GM23338 (cell line): ENCODE measurements around the gene GGA1. TPM values are rescaled to one million over a fixed set of nuclear protein-coding genes. Genes with fewer than 3 reads are reported as not detected.

Source experiments
- ATAC-seq: fragments of 200-7000 bp; cut with Tn5 transposase; 3 replicates; pipeline ENCODE4 v1.9.1; 2020
- DNase-seq: peaks from one replicate; pipeline ENCODE4 v3.0.0-alpha.2; 2015; ENCODE audit warnings: low spot score
- H2AFZ ChIP-seq: fragments of 200-600 bp; sonication (generic); 2 replicates; pipeline ENCODE4 v1.8.0; 2016; ENCODE audit warnings: antibody characterized with exemption, mild to moderate bottlenecking, moderate library complexity
- H3F3A ChIP-seq: fragments of 200-600 bp; sonication (generic); replicated peaks from 2 replicates; pipeline ENCODE4 v1.8.0; 2017; ENCODE audit warnings: antibody characterized with exemption, mixed run types, low read depth
- H3K27ac ChIP-seq: fragments of 200-600 bp; sonication (generic); 2 replicates; pipeline ENCODE4 v1.6.1; 2016; ENCODE audit warnings: low read depth
- H3K27me3 ChIP-seq: fragments of 200-600 bp; sonication (generic); 2 replicates; pipeline ENCODE4 v1.8.0; 2016; ENCODE audit warnings: mild to moderate bottlenecking, mixed run types, moderate library complexity; ENCODE audit not compliant: insufficient read depth
- H3K36me3 ChIP-seq: fragments of 200-600 bp; sonication (generic); 2 replicates; pipeline ENCODE4 v1.8.0; 2016; ENCODE audit warnings: mild to moderate bottlenecking; ENCODE audit not compliant: insufficient read depth
- H3K4me1 ChIP-seq: fragments of 200-600 bp; sonication (generic); 2 replicates; pipeline ENCODE4 v1.8.0; 2016; ENCODE audit warnings: mild to moderate bottlenecking, moderate library complexity; ENCODE audit not compliant: insufficient read depth
- H3K4me2 ChIP-seq: fragments of 200-600 bp; sonication (generic); 2 replicates; pipeline ENCODE4 v1.7.1; 2017; ENCODE audit warnings: mixed run types
- H3K4me3 ChIP-seq: fragments of 200-600 bp; sonication (generic); 2 replicates; pipeline ENCODE4 v1.6.1; 2016; ENCODE audit warnings: mixed run types
- H3K79me2 ChIP-seq: fragments of 200-600 bp; sonication (generic); replicated peaks from 2 replicates; pipeline ENCODE4 v1.8.0; 2017; ENCODE audit warnings: mild to moderate bottlenecking; ENCODE audit not compliant: insufficient read depth
- H3K9me2 ChIP-seq: fragments of 200-600 bp; sonication (generic); 2 replicates; pipeline ENCODE4 v1.8.0; 2017; ENCODE audit not compliant: insufficient read depth
- H4K20me1 ChIP-seq: fragments of 200-600 bp; sonication (generic); replicated peaks from 2 replicates; pipeline ENCODE4 v1.8.0; 2017; ENCODE audit warnings: mild to moderate bottlenecking; ENCODE audit not compliant: insufficient read depth
- H3K27ac Mint-ChIP-seq: 2 replicates; pipeline ENCODE4 v1.8.0; 2020; ENCODE audit warnings: inconsistent platforms, mild to moderate bottlenecking, moderate library complexity, mixed read lengths
- H3K27me3 Mint-ChIP-seq: 3 replicates; pipeline ENCODE4 v1.8.0; 2022; ENCODE audit warnings: low read depth, mild to moderate bottlenecking, moderate library complexity, mixed read lengths, inconsistent platforms; ENCODE audit not compliant: insufficient read depth, poor library complexity
- H3K36me3 Mint-ChIP-seq: 3 replicates; pipeline ENCODE4 v1.8.0; 2021; ENCODE audit warnings: low read depth, mild to moderate bottlenecking, inconsistent platforms, moderate library complexity, mixed read lengths
- H3K4me1 Mint-ChIP-seq: 3 replicates; pipeline ENCODE4 v1.8.0; 2020; ENCODE audit warnings: mild to moderate bottlenecking, inconsistent platforms, mixed read lengths
- H3K4me3 Mint-ChIP-seq: 3 replicates; pipeline ENCODE4 v1.8.0; 2021; ENCODE audit warnings: moderate library complexity, mild to moderate bottlenecking, inconsistent platforms, mixed read lengths
- H3K9me3 Mint-ChIP-seq: 3 replicates; pipeline ENCODE4 v1.8.0; 2020; ENCODE audit warnings: moderate library complexity, mild to moderate bottlenecking, inconsistent platforms, mixed read lengths
- CREB1 ChIP-seq: fragments of 250-450 bp; sonication (Bioruptor Pico); IDR thresholded peaks from 2 replicates; pipeline ENCODE4 v1.5.0; 2020; ENCODE audit warnings: low read depth, mild to moderate bottlenecking, moderate library complexity
- EZH2 ChIP-seq: fragments of 200-600 bp; sonication (generic); IDR thresholded peaks from one replicate; pipeline ENCODE4 v1.8.0; 2017; ENCODE audit warnings: antibody characterized with exemption, mild to moderate bottlenecking, low read depth; ENCODE audit not compliant: unreplicated experiment
- EZH2phosphoT487 ChIP-seq: fragments of 200-600 bp; sonication (generic); IDR thresholded peaks from one replicate; pipeline ENCODE4 v1.8.1; 2018; ENCODE audit warnings: antibody characterized with exemption; ENCODE audit not compliant: unreplicated experiment
- JUNB ChIP-seq: IDR thresholded peaks from one replicate; pipeline ENCODE4 v1.6.1; 2016; ENCODE audit warnings: antibody characterized with exemption; ENCODE audit not compliant: unreplicated experiment
- POLR2AphosphoS5 ChIP-seq: IDR thresholded peaks from 2 replicates; pipeline ENCODE4 v1.6.1; 2016; ENCODE audit warnings: antibody characterized with exemption, low read depth
- STAT1 ChIP-seq: IDR thresholded peaks from one replicate; pipeline ENCODE4 v1.6.1; 2016; ENCODE audit warnings: antibody characterized with exemption; ENCODE audit not compliant: unreplicated experiment
- ZNF114 ChIP-seq: fragments of 250-450 bp; sonication (Bioruptor Pico); IDR thresholded peaks from 2 replicates; pipeline ENCODE4 v1.5.0; 2020; ENCODE audit warnings: mild to moderate bottlenecking, moderate library complexity
- ZNF331 ChIP-seq: fragments of 250-450 bp; sonication (Bioruptor Pico); IDR thresholded peaks from 2 replicates; pipeline ENCODE4 v1.5.0; 2020; ENCODE audit warnings: low read depth, mild to moderate bottlenecking, moderate library complexity
- polyA plus RNA-seq: library from polyadenylated mRNA; unstranded; fragments of >200 nt; fragmentation: Nextera tagmentation; extraction: Ambion mirVana; gene quantifications from 2 replicates; pipeline ENCODE4 v1.2.1, GENCODE V29; 2016
- total RNA-seq: library from RNA; depleted of rRNA; stranded (reverse); fragments of >200 nt; shearing (Covaris generic); gene quantifications from 2 replicates; pipeline ENCODE4 v1.2.3, GENCODE V29; 2014
- TF ChIP-seq, protein P1 (sequence below): IDR thresholded peaks from 2 replicates; pipeline ENCODE4 v1.6.1; 2016; ENCODE audit warnings: antibody characterized with exemption

The GGA1 gene
- total and polyA plus RNA-seq, 2 experiments from 2014 or later, result 36.9 to 57.1 TPM

DNA sequence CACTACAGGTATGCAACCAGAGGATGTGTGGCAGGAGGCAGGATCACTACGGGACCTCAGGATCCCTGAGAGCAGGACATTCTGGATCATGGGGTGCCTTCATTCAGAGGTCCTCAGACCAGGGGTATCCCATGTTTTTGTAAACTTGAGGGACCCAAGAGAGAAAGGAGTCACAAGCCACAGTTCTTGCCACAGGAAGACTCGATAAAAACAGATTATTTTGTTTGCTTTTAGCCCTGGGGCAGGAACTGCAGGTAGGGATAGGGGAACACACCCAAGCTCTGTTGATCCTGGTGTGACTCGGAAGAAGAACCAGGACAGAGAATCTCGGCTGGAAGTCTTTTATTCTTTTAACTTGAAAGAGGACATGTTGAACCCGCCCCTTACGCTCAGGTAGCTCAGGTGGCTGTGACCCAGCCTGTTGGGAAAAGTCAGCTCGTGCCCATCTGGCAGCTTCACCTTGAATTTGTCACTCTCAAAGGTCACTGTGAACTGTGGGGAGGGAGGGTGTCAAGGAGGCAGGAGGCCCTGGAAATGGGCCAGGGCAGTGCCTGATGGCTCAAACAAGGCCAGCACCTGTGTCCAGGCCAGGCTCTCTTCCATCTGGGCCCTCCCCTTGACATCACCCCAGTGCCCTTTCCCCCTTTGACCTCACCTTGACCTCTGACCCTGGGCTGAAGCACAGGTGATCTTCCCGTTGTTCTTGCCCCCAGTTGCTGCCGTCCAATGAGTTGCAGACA is 38.5 kb upstream of the GGA1 start (continued):
- no peak for TF ChIP-seq CREB1
- no peak for TF ChIP-seq STAT1
- TF ChIP-seq EZH2, result no peak
- no peak for TF ChIP-seq JUNB
- TF ChIP-seq, protein P1, sequence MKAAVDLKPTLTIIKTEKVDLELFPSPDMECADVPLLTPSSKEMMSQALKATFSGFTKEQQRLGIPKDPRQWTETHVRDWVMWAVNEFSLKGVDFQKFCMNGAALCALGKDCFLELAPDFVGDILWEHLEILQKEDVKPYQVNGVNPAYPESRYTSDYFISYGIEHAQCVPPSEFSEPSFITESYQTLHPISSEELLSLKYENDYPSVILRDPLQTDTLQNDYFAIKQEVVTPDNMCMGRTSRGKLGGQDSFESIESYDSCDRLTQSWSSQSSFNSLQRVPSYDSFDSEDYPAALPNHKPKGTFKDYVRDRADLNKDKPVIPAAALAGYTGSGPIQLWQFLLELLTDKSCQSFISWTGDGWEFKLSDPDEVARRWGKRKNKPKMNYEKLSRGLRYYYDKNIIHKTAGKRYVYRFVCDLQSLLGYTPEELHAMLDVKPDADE, result no peak
- no peak for TF ChIP-seq ZNF114 (CRISPR knock-in tag)
- TF ChIP-seq EZH2phosphoT487, result no peak
- no peak for TF ChIP-seq ZNF331 (CRISPR knock-in tag)
- TF ChIP-seq POLR2AphosphoS5, result no peak

DNA sequence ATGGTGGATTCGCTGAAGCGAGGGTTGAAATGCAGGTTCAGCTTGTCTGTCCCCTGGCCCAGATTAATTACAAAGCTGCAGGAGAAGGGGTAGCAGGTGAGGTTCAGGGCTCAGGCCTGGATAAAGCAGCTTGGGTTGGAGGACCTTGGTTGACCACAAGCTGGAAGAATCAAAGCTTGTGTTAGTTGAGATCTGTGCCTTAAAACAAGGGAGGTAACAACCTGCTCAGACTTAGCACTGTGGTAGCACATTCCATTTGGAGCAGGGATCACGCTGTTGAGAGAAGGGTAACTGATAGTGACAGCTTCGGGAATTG is 38.0 kb upstream of the GGA1 start:
- ATAC-seq (no peak), DNase-seq (no peak)
- Histone ChIP-seq H3K4me3 (no peak overlapping the region), H3K27ac (no peak overlapping the region), H3K79me2 (no peaks in the 10 kb centered on the region), H2AFZ (no peak overlapping the region), H4K20me1 (no peaks in the 10 kb centered on the region), H3K36me3 (no peaks in the 10 kb centered on the region), H3K27me3 (no peaks in the 10 kb centered on the region), H3F3A (0 out of 2 replicates have a peak, but pooled peaks cover 12% of the 10 kb centered on the region), H3K9me2 (no peaks in the 10 kb centered on the region), H3K4me1 (peaks cover 14% of the 10 kb centered on the region), H3K4me2 (no peak overlapping the region)
- Mint-ChIP-seq H3K4me1 (peaks cover 28% of the 10 kb centered on the region), H3K4me3 (no peak overlapping the region), H3K27me3 (peaks cover 12% of the 10 kb centered on the region), H3K27ac (no peak overlapping the region), H3K36me3 (peaks cover 8% of the 10 kb centered on the region), H3K9me3 (no peaks in the 10 kb centered on the region)
- TF ChIP-seq POLR2AphosphoS5 (no peak), ZNF331 (CRISPR knock-in tag) (no peak), STAT1 (no peak), CREB1 (no peak)
- TF ChIP-seq, protein P1, result no peak

DNA sequence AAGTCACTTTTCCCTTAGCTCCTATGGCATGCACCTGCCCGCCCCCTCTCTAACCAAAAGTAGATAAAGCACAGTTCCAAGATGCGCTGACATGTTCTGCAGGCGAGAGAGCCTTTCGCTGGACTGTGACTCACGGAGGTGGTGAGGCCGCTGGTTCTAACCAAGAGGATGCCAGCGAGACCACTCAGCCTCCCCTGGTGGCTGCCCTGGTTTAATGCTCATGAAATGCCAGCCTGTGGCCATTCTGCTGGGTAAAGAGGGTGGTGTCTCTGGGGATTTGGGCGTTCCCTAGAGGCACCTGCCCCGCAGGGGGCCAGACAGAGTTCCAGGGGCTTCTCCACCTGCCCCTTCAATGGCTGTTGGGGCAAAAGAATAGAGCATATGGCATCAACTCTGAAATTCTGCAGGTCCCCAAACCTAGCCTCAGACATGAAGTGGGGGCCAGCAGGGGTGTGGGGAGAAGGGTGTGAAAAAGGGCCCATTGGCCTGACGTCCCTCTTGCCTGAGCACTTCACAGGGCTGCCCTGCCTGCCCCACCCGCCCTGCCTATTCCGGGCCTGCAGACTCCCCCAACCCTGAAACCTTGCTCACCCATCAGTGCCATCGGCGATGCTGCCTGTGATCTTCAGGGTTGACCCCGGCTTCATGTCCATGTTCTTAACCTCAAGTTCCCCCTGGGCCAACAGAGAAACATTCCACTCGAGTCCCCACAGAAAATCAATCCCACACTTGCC is 37.2 kb upstream of the GGA1 start:
- no peaks in the 10 kb centered on the region for H3K36me3 ChIP-seq
- H3K27ac ChIP-seq, result no peak overlapping the region
- ATAC-seq (no peak), DNase-seq (peak; percentile 36)
- H3K79me2 ChIP-seq, result no peaks in the 10 kb centered on the region
- TF ChIP-seq EZH2phosphoT487 (no peak), ZNF114 (CRISPR knock-in tag) (no peak), STAT1 (no peak)
- H3K9me3 Mint-ChIP-seq, result no peaks in the 10 kb centered on the region
- H3K9me2 ChIP-seq, result no peaks in the 10 kb centered on the region
- H3K27ac Mint-ChIP-seq, result no peak overlapping the region
- H3K27me3 Mint-ChIP-seq, result peaks cover 15% of the 10 kb centered on the region
- H2AFZ ChIP-seq, result no peak overlapping the region
- H3K27me3 ChIP-seq, result no peaks in the 10 kb centered on the region
- H3K4me3 ChIP-seq, result no peak overlapping the region
- no peak overlapping the region for H3K4me3 Mint-ChIP-seq
- peaks cover 26% of the 10 kb centered on the region for H3K4me1 Mint-ChIP-seq
- 0 out of 2 replicates have a peak, but pooled peaks cover 12% of the 10 kb centered on the region for H3F3A ChIP-seq
- H3K36me3 Mint-ChIP-seq, result peaks cover 8% of the 10 kb centered on the region
- no peaks in the 10 kb centered on the region for H4K20me1 ChIP-seq
- no peak overlapping the region for H3K4me2 ChIP-seq
- H3K4me1 ChIP-seq, result peaks cover 14% of the 10 kb centered on the region
